CD4-positive, alpha-beta T cell treated with Interferon gamma for 1 hour (primary cell): Measurements from ENCODE around the gene KAZALD1.
"Not testable (repeated sequence)": the region's sequence is repeated elsewhere in the genome, so short reads cannot be mapped to it uniquely, and the experiment has no call there.

Experiments
- DNase-seq: peaks from one replicate; pipeline ENCODE4 v3.0.0-alpha.2; 2020

The KAZALD1 gene

GRCh38 chr10:101031128-101031795, 30.5 kb upstream of the KAZALD1 start, which contains the start of the genes PDZD7 and SFXN3:
TSS of gene PDZD7 (minus strand) at chr10:101031129. CDS start at chr10:101030219, 910 bp downstream.
TSS of gene SFXN3 (plus strand) at chr10:101031234. CDS start at chr10:101034695, 3,461 bp downstream.
- peak; percentile 93 for DNase-seq

- DNase-seq = peak; percentile 83
These were observed 29.8 kb upstream of the KAZALD1 start for GRCh38 chr10:101031796-101032636.

- DNase-seq = peak; percentile 52
These were observed 29.1 kb upstream of the KAZALD1 start for GRCh38 chr10:101032637-101033224.

DNA sequence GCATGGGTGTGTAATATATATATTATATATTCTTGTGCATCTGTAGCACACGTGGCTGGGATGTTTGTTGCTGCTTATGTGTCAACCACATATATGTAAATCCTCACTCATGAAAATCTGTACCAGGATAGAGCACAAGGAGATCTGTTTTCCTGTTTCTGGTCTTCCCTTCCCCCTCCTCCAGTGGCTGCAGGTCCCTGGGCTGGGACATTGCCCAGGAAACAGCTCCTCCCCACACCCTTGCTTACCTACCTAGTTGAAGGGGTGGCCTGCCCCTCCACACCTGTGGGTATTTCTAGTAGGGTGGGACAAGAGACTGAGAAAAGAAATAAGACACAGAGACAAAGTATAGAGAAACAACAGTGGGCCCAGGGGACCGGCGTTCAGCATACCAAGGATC, 28.5 kb upstream of the KAZALD1 start:
- DNase-seq = no peak

DNA sequence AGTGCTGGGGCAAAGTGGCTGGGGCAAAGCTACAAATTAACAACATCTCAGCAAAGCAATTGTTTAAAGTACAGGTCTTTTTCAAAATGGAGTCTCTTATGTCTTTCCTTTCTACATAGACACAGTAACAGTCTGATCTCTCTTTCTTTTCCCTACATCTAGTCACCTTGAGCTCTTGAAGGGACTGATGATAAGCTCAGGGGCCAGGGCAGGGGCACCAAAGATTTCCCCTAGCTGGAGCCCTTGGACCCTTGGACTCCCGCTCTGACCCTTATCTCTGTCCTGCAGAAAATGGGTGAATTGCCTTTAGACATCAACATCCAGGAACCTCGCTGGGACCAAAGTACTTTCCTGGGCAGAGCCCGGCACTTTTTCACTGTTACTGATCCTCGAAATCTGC, 27.4 kb upstream of the KAZALD1 start:
- DNase-seq = not testable (repeated sequence)

GRCh38 chr10:101035314-101035713, 26.5 kb upstream of the KAZALD1 start:
- no peak for DNase-seq

DNA sequence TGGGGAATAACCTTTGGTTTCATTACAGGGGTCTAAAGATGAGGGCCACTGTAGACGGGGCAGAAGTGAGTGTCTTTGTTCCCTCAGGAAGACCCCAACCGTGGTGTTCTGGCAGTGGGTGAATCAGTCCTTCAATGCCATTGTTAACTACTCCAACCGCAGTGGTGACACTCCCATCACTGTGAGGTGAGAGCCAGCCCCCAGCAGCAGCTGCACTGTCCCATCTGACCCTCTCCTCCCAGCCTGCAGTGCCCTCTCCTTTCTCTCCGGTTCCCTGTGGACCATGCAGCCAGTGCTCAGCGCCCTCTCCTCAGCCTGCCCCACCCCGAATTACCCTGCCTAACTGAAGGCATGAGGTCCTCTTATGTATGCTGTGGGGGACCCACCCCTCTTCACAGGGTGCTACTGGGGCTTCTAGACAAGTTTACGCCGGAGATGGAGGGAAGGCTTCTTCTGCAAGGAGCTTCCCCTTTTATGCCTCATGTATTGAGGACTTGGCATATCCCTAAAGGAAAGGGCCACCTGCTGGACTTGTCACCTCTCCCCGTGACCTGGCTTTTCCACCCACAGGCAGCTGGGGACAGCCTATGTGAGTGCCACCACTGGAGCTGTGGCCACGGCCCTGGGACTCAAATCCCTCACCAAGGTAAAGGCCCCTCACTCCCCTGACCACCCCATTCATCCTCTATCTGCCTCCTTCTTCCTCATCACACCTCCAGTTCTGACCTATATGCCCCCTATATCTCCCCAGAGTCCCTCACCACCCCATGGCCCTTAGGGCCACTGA, 25.7 kb upstream of the KAZALD1 start:
- DNase-seq = no peak

- no peak for DNase-seq
These were observed 25.1 kb upstream of the KAZALD1 start for GRCh38 chr10:101036726-101037125.

GRCh38 chr10:101038484-101038883, 23.3 kb upstream of the KAZALD1 start:
- no peak for DNase-seq

DNA sequence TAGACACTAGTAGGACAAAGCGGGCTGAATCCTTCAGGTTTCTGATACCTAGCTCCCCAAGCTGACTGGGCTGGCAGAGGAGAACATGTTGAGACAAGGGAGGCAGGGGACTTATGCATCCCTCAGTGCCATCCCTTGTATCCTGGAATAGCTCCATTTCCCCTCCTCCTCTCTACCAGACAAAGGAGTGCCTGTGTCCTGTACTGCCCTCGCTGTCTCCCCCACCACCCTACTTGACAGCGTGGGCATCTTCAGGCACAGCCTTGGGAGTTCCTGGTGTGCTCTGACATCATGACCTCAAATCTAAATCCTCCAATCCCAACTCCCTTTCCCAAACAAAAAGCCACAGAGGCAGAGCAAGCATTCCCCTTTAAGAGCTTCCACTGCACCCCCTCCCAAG, 21.7 kb upstream of the KAZALD1 start:
- DNase-seq = no peak

- no peak for DNase-seq
These were observed 20.9 kb upstream of the KAZALD1 start for GRCh38 chr10:101040851-101041250.

DNA sequence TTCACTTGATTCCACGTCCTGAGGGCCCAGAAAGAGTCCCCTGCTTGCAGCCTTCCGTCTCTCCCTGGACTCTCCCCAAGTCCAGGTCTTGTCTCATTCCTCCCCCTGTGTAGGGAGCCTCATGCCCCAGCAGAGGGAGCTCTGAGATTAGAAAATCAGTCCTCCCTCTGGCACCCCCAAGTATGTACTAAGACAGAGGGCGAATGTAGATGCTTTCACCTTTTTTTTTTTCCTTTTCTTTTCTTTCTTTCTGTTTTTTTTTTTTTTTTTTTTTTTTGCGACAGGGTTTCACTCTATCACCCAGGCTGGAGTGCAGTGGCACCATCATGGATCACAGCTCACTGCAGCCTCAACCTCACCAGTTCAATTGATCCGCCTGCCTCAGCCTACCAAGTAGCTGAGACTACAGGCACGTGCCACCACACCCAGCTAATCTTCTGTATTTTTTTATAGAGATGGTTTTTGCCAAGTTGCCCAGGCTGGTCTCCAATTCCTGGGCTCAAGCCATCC, 20.5 kb upstream of the KAZALD1 start:
- peak; percentile 79 for DNase-seq

GRCh38 chr10:101042118-101042517, 19.7 kb upstream of the KAZALD1 start:
- no peak for DNase-seq

- DNase-seq = peak; percentile 88
These were observed 19.0 kb upstream of the KAZALD1 start for GRCh38 chr10:101042667-101043362.

DNA sequence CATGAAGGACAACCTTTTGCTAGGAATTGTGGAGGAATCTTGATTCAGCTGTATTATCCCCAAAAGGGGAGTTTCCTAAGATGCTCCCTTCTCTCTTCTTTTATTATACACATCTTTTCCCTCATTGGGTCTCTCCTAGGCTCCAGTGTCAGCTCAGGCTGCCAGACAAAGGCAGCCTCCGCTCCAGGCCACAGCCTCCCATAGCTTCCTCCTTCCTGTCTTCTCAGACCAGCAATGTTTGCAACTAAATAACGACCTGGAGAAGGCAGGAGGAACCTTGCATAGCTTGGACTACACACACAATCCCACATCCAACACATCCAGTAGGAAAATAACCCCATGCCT, 18.5 kb upstream of the KAZALD1 start:
- DNase-seq = no peak

GRCh38 chr10:101044117-101044516, 17.7 kb upstream of the KAZALD1 start:
- no peak for DNase-seq

DNA sequence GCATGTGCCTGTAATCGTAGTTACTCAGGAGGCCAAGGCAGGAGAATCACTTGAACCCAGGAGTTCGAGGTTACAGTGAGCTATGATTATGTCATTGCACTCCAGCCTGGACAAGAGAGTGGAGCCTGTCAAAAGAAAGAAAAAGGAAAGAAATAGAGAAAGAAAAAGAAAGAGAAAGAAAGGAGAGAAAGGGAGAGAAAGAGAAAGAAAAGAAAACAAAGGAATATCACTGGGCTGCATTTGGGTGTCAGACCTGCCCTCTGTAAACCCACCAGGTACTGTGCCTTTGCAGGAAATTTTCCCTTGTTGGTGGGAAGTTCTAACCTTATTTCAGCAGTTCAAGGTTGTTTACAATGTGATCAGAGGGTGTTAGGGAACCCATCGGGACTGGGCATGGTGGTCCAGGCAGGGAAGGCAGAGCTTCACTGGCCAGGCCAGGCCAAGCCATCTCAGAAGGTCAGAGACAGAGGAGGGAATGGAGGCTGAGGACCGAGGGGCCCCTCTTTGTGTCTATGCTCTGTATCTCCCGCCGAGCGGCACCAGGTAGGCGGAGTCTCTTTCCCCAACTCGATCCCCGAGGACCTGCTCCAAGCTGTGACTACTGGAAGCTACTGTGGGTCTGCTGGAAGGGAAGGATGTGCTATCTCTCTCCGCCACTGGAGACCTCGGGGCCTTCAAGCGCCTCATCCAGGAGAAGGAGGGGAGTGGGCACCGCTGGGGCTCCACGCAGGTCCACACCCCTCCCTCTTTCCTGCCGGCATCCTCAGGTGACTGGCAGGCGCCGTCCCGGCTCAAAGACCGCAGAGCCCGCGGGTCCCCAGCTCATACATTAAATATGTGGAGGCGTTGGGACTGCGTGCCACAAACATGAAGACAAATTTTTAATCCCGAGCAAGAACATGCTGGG, 15.2 kb upstream of the KAZALD1 start:
- DNase-seq = no peak

- DNase-seq = no peak
These were observed 14.5 kb upstream of the KAZALD1 start for GRCh38 chr10:101047268-101047667.

DNA sequence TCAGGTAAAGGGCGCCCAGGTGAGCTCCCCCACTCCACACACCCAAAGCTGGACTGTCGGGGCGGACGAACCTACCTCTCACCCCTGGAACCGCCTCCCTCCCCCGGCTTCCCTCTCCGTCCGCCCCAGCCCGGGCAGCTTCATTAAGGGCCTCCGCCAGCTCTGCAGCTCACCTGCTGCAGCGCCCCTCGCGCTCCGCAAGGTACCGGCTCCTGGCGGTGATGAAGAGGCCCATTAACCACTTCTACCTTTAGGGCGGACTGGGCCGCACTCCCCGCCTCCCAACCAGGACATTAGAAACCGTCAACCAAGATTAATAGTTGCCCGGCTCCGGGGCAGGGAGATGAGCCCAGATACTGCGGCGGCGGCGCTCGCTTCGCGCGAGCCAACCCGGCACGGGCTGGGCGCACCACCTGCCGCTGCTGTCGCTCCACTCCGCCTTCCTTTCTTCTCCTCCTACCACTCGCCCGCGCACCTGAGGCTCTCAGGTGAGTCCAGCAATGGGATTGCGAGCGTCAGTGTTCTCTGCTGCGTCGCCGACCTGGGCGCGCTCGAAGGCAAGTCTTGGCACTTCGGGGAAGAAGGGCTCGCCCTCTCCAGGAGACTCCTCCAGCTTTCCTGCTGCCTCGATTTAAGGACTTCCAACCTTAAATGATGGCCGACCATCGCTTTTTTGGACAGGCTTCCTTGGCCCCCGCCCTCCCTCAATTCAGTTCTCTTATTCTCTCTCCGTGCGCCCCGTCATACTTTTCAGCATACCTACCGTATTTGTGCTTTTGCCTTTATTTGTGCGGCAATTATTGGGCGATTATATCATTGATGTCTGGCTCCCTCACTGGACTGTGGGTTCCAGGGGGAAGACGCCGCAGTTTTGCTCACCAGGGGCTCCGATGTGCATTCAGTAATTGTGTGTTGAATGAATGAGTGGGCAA, 13.6 kb upstream of the KAZALD1 start:
- no peak for DNase-seq
